HepG2 (cell line): ENCODE measurements around the gene SSMEM1. TPM values are rescaled to one million over a fixed set of nuclear protein-coding genes. Genes with fewer than 3 reads are reported as not detected.
A peak's percentile ranks its signal among the peaks of the same experiment; 100 is the strongest.

Experiments
- ARID4A ChIP-seq: sonication (generic); formaldehyde crosslinking; IDR thresholded peaks from 2 replicates; pipeline ENCODE4 v1.5.0; 2020; ENCODE audit warnings: mild to moderate bottlenecking, missing genetic modification reagents, borderline replicate concordance
- ATF7-NPFF ChIP-seq: sonication (generic); formaldehyde crosslinking; IDR thresholded peaks from 2 replicates; pipeline ENCODE4 v1.8.1; 2023; ENCODE audit warnings: mild to moderate bottlenecking, low read depth, missing genetic modification reagents, moderate library complexity
- CREM ChIP-seq, 2 experiments: sonication (generic) in 1 of 2; formaldehyde crosslinking in 1 of 2; IDR thresholded peaks; 2 replicates each; pipeline versions ENCODE4 v1.4.0 to v1.6.1; 2016 to 2020; ENCODE audit warnings: antibody characterized with exemption in 1 of 2, mild to moderate bottlenecking in 1 of 2, missing genetic modification reagents in 1 of 2
- HDAC1 ChIP-seq: sonication (generic); formaldehyde crosslinking; IDR thresholded peaks from 2 replicates; pipeline ENCODE4 v1.5.1; 2020; ENCODE audit warnings: mild to moderate bottlenecking, missing genetic modification reagents
- HNRNPLL ChIP-seq: fragments of 200-400 bp; formaldehyde crosslinking; IDR thresholded peaks from 2 replicates; pipeline ENCODE4 v1.6.1; 2017; ENCODE audit warnings: mild to moderate bottlenecking, low read depth, low read length; ENCODE audit not compliant: poor library complexity, severe bottlenecking
- ISX ChIP-seq: sonication (generic); formaldehyde crosslinking; conservative IDR thresholded peaks from 2 replicates; pipeline ENCODE4 v1.5.0; 2020; ENCODE audit warnings: missing genetic modification reagents
- KMT2B ChIP-seq: IDR thresholded peaks from 2 replicates; pipeline ENCODE4 v1.6.1; 2016; ENCODE audit warnings: missing genetic modification reagents, missing compliant biosample characterization
- MBD4 ChIP-seq: IDR thresholded peaks from 2 replicates; pipeline ENCODE4 v1.6.1; 2012; ENCODE audit warnings: low read length, inconsistent platforms, borderline replicate concordance
- NKX3-1 ChIP-seq: sonication (generic); formaldehyde crosslinking; IDR thresholded peaks from 2 replicates; pipeline ENCODE4 v1.5.0; 2020; ENCODE audit warnings: missing genetic modification reagents
- NR2C2 ChIP-seq: sonication (generic); formaldehyde crosslinking; IDR thresholded peaks from 2 replicates; pipeline ENCODE4 v1.4.0; 2020; ENCODE audit warnings: missing genetic modification reagents, mild to moderate bottlenecking, moderate library complexity, borderline replicate concordance
- PPARG ChIP-seq: conservative IDR thresholded peaks from 2 replicates; pipeline ENCODE4 v1.6.1; 2016; ENCODE audit warnings: missing biosample characterization, missing genetic modification reagents
- SOX13 ChIP-seq, 3 experiments: fragments of 450-650 bp in 1 of 3; sonication (generic) in 1 of 3; formaldehyde crosslinking in 1 of 3; IDR thresholded peaks in 2 of 3; conservative IDR thresholded peaks in 1 of 3; 2 replicates each; pipeline versions ENCODE4 v1.5.0 to v1.6.1; 2016 to 2020; ENCODE audit warnings: antibody characterized with exemption in 1 of 3, mild to moderate bottlenecking in 1 of 3, missing compliant biosample characterization in 1 of 3, missing genetic modification reagents in 1 of 3, moderate library complexity in 1 of 3
- ZBTB2 ChIP-seq: sonication (generic); formaldehyde crosslinking; IDR thresholded peaks from 2 replicates; pipeline ENCODE4 v1.8.0; 2022; ENCODE audit warnings: low read depth, missing genetic modification reagents
- ZNF605 ChIP-seq: sonication (generic); formaldehyde crosslinking; IDR thresholded peaks from 2 replicates; pipeline ENCODE4 v1.8.0; 2022; ENCODE audit warnings: mild to moderate bottlenecking, missing genetic modification reagents
- ZNF83 ChIP-seq: sonication (generic); formaldehyde crosslinking; IDR thresholded peaks from 2 replicates; pipeline ENCODE4 v1.4.0; 2020; ENCODE audit warnings: missing genetic modification reagents, mild to moderate bottlenecking, borderline replicate concordance
- ZSCAN31 ChIP-seq: sonication (generic); formaldehyde crosslinking; IDR thresholded peaks from 2 replicates; pipeline ENCODE4 v1.5.0; 2020; ENCODE audit warnings: low read depth, mild to moderate bottlenecking, missing genetic modification reagents
- polyA plus RNA-seq, 8 experiments: library from polyadenylated mRNA; depleted of rRNA in 3 of 8; stranded (reverse) in 7 of 8; unstranded in 1 of 8; fragments of >200 nt; fragmentation: Illumina TruSeq in 4 of 8; extraction: Trizol in 4 of 8; gene quantifications; 2 replicates each; pipeline versions ENCODE4 v1.2.1 to v1.2.3, GENCODE V29; 2011 to 2016; ENCODE audit warnings: low read depth in 4 of 8, missing spikeins in 1 of 8, mixed read lengths in 1 of 8; ENCODE audit not compliant: insufficient read depth in 1 of 8
- total RNA-seq, 5 experiments: library from RNA; depleted of rRNA; stranded (reverse); fragments of >200 nt; fragmentation: Illumina TruSeq; extraction: Trizol; gene quantifications; 2 replicates each; pipeline ENCODE4 v1.2.3, GENCODE V29; 2016; ENCODE audit warnings: low read depth in 1 of 5
- TF ChIP-seq, protein P1 (sequence below): sonication (generic); formaldehyde crosslinking; IDR thresholded peaks from 2 replicates; pipeline ENCODE4 v1.5.1; 2020; ENCODE audit warnings: mild to moderate bottlenecking, missing genetic modification reagents, moderate library complexity

The SSMEM1 gene
- total and polyA plus RNA-seq, 2 of the 13 experiments (the other 11 are each of a cell fraction or from before 2014, with no cell fraction given) = not detected

DNA sequence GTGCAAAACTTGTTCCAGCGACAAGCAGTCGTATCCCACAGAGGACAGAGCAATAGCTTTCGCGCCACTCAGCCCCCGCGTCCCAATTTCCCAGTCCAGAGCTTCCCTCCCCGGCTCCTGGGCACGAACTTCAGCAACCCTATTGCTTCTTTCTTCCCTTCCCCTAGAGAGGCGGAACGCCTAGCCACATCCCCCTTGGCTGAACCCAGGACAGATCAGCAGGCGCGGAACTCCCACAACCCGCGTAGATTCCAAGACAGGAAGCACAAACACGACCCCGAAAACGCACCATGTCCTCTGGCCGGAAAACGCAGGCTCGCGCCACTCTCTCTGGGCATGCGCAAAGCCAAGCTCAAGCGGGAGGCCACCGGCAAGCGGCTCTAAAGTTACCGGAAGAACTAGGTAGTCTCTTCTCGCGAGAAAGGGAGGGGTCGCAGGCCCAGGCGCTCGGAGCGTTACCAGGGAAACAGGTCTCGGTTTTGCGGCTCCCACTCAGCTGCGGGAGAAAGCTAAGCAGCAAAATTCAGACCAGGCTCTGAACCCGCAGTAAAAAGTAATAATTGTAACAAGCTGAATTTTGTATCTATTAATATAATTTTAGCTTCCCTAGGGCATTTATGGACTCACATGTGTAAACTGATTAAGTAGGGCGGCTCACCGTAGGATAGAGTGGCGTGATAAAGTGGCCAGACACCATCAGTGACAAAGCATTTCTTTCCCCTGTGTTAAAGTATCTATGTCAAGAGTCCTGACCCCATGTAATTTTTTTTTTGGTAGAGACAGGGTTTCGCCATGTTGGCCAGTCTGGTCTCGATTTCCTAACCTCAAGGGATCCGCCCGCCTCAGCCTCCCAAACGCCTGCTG, 2.3 kb upstream of the SSMEM1 start, which contains the start of gene TMEM209 (continued):
- peak; percentile 90 for TF ChIP-seq KMT2B (CRISPR knock-in tag)
- peak; percentile 58; the same call in 1 of the 2 replicates for TF ChIP-seq ZBTB2 (CRISPR knock-in tag)
- TF ChIP-seq ZNF605 = peak; percentile 79
- no peak for TF ChIP-seq MBD4
- TF ChIP-seq ATF7-NPFF (CRISPR knock-in tag) = peak; percentile 69; the same call in 1 of the 2 replicates
- peak; percentile 92; the same call in 1 of the 2 replicates for TF ChIP-seq ARID4A (CRISPR knock-in tag)
- TF ChIP-seq SOX13 (IDR thresholded peaks at IDR 0.05) = no peak; the same call in 1 of the 2 replicates
- peak in 1 of 2 experiments; percentile 13; a peak in 1 of 4 replicates for TF ChIP-seq SOX13 (CRISPR knock-in tag; conservative IDR thresholded peaks at IDR 0.05 in 1 of 2, IDR thresholded peaks at IDR 0.05 in 1 of 2)
- TF ChIP-seq NKX3-1 (CRISPR knock-in tag) = peak; percentile 83; the same call in 1 of the 2 replicates
- peak; percentile 99 for TF ChIP-seq NR2C2
- peak; percentile 58; the same call in 1 of the 2 replicates for TF ChIP-seq ZNF83
- TF ChIP-seq ISX (CRISPR knock-in tag) = 0 out of 2 replicates have a peak, but pooled peaks have one; percentile 79
- TF ChIP-seq HDAC1 (CRISPR knock-in tag) = peak; percentile 89
- TF ChIP-seq, protein P1, sequence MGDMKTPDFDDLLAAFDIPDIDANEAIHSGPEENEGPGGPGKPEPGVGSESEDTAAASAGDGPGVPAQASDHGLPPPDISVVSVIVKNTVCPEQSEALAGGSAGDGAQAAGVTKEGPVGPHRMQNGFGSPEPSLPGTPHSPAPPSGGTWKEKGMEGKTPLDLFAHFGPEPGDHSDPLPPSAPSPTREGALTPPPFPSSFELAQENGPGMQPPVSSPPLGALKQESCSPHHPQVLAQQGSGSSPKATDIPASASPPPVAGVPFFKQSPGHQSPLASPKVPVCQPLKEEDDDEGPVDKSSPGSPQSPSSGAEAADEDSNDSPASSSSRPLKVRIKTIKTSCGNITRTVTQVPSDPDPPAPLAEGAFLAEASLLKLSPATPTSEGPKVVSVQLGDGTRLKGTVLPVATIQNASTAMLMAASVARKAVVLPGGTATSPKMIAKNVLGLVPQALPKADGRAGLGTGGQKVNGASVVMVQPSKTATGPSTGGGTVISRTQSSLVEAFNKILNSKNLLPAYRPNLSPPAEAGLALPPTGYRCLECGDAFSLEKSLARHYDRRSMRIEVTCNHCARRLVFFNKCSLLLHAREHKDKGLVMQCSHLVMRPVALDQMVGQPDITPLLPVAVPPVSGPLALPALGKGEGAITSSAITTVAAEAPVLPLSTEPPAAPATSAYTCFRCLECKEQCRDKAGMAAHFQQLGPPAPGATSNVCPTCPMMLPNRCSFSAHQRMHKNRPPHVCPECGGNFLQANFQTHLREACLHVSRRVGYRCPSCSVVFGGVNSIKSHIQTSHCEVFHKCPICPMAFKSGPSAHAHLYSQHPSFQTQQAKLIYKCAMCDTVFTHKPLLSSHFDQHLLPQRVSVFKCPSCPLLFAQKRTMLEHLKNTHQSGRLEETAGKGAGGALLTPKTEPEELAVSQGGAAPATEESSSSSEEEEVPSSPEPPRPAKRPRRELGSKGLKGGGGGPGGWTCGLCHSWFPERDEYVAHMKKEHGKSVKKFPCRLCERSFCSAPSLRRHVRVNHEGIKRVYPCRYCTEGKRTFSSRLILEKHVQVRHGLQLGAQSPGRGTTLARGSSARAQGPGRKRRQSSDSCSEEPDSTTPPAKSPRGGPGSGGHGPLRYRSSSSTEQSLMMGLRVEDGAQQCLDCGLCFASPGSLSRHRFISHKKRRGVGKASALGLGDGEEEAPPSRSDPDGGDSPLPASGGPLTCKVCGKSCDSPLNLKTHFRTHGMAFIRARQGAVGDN (CRISPR knock-in tag) = peak; percentile 90
- peak; percentile 77 for TF ChIP-seq ZSCAN31 (CRISPR knock-in tag)
- TF ChIP-seq HNRNPLL = peak; percentile 70
- TF ChIP-seq CREM (IDR thresholded peaks at IDR 0.05) = peak; percentile 62
- no peak for TF ChIP-seq CREM (CRISPR knock-in tag; IDR thresholded peaks at IDR 0.05)
- peak; percentile 38 for TF ChIP-seq PPARG
